Measurements from ENCODE around the gene PCYT2.

The PCYT2 gene

DNA sequence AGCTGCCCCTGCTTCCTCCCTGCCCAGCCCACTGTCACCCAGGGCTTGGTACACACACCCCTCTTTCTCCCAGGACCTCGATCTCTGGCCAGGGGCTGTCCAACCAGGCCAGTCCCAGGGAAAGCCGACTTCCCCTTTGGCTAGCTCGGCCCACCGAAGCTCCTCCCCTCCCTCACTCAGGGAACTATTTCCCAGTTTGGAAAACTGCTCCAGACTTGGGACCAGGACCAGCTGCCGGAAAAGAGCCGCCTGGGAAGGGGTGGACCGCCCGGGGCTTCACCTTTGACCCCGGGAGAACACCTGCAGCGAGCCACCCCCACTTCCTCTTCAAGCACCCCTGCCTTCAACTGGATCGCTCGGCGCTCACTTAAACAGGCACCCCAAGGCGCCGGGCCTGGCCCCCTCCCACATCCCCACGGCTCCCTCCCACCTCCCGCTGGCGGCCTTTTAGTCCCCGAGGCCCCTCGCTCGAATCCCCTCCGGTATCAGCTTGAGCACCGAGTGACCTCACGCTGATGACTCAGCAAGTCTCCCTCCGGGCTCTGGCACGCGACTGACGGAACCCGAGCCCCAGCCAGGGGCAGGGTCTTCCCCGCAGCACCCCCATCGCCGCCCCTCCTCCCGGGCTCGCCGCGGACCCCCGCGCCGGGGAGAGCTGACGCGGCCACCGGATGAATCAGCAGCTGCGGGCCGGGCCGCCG is 15.4 kb upstream of the PCYT2 start:
- peak; percentile 68 for ATAC-seq
- TF ChIP-seq ESRRG (CRISPR knock-in tag; IDR thresholded peaks at IDR 0.05) = no peak
- no peak for TF ChIP-seq BACH2 (CRISPR knock-in tag; IDR thresholded peaks at IDR 0.05; ENCODE audit: borderline replicate concordance)
- TF ChIP-seq, protein P1, sequence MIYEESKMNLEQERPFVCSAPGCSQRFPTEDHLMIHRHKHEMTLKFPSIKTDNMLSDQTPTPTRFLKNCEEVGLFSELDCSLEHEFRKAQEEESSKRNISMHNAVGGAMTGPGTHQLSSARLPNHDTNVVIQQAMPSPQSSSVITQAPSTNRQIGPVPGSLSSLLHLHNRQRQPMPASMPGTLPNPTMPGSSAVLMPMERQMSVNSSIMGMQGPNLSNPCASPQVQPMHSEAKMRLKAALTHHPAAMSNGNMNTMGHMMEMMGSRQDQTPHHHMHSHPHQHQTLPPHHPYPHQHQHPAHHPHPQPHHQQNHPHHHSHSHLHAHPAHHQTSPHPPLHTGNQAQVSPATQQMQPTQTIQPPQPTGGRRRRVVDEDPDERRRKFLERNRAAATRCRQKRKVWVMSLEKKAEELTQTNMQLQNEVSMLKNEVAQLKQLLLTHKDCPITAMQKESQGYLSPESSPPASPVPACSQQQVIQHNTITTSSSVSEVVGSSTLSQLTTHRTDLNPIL (CRISPR knock-in tag; IDR thresholded peaks at IDR 0.05; ENCODE audit: low read depth) = peak; percentile 42; the same call in 1 of the 2 replicates
- TF ChIP-seq TOX (CRISPR knock-in tag; IDR thresholded peaks at IDR 0.05; ENCODE audit: borderline replicate concordance) = no peak

DNA sequence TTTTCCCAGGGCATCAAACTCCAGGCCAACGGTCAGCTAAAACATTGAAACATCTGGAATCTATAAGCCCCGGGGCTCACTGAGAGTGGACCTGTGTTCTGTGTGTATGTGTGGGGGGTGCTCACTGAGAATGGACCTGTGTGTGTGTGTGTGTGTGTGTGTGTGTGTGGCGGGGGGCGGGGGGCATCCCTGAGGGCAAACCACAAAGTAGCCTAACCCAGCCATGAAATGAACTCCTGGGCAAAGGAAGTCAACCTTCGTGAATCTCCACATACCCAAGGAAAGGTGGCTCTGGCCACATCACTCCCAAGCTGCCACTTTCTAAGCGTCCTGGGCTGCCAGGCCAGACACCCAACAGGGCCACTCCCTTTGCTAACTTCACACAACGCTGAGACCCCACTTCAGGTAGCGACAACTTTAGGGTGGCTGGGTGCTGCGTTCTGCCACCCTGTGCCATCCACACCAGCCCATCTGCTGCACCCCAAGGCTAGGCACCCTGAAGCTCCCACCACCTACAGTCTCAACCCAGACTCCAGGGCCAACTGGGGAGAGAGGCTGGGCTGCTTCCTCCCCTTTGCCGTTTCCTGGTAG is 14.8 kb upstream of the PCYT2 start:
- no peak for TF ChIP-seq ISL1 (CRISPR knock-in tag; IDR thresholded peaks at IDR 0.05)
- TF ChIP-seq OSR1 (CRISPR knock-in tag; IDR thresholded peaks at IDR 0.05) = no peak
- no peak for TF ChIP-seq ZC3H10 (CRISPR knock-in tag; IDR thresholded peaks at IDR 0.05)
- TF ChIP-seq RARB (CRISPR knock-in tag; IDR thresholded peaks at IDR 0.05) = no peak
- TF ChIP-seq TCF4 (CRISPR knock-in tag; IDR thresholded peaks at IDR 0.05; ENCODE audit: borderline replicate concordance) = no peak
- TF ChIP-seq, protein P2, sequence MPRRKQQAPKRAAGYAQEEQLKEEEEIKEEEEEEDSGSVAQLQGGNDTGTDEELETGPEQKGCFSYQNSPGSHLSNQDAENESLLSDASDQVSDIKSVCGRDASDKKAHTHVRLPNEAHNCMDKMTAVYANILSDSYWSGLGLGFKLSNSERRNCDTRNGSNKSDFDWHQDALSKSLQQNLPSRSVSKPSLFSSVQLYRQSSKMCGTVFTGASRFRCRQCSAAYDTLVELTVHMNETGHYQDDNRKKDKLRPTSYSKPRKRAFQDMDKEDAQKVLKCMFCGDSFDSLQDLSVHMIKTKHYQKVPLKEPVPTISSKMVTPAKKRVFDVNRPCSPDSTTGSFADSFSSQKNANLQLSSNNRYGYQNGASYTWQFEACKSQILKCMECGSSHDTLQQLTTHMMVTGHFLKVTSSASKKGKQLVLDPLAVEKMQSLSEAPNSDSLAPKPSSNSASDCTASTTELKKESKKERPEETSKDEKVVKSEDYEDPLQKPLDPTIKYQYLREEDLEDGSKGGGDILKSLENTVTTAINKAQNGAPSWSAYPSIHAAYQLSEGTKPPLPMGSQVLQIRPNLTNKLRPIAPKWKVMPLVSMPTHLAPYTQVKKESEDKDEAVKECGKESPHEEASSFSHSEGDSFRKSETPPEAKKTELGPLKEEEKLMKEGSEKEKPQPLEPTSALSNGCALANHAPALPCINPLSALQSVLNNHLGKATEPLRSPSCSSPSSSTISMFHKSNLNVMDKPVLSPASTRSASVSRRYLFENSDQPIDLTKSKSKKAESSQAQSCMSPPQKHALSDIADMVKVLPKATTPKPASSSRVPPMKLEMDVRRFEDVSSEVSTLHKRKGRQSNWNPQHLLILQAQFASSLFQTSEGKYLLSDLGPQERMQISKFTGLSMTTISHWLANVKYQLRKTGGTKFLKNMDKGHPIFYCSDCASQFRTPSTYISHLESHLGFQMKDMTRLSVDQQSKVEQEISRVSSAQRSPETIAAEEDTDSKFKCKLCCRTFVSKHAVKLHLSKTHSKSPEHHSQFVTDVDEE (CRISPR knock-in tag; IDR thresholded peaks at IDR 0.05) = no peak
- no peak for TF ChIP-seq SNAI2 (CRISPR knock-in tag; IDR thresholded peaks at IDR 0.05)
- TF ChIP-seq, protein P1 (CRISPR knock-in tag; IDR thresholded peaks at IDR 0.05; ENCODE audit: low read depth) = no peak
- TF ChIP-seq, protein P3, sequence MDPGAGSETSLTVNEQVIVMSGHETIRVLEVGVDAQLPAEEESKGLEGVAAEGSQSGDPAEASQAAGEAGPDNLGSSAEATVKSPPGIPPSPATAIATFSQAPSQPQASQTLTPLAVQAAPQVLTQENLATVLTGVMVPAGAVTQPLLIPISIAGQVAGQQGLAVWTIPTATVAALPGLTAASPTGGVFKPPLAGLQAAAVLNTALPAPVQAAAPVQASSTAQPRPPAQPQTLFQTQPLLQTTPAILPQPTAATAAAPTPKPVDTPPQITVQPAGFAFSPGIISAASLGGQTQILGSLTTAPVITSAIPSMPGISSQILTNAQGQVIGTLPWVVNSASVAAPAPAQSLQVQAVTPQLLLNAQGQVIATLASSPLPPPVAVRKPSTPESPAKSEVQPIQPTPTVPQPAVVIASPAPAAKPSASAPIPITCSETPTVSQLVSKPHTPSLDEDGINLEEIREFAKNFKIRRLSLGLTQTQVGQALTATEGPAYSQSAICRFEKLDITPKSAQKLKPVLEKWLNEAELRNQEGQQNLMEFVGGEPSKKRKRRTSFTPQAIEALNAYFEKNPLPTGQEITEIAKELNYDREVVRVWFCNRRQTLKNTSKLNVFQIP (CRISPR knock-in tag; IDR thresholded peaks at IDR 0.05; ENCODE audit: borderline replicate concordance, low read depth) = no peak
- TF ChIP-seq BACH2 (CRISPR knock-in tag; IDR thresholded peaks at IDR 0.05; ENCODE audit: borderline replicate concordance) = no peak
- no peak for TF ChIP-seq GLIS3 (CRISPR knock-in tag; IDR thresholded peaks at IDR 0.05)
- TF ChIP-seq TOX (CRISPR knock-in tag; IDR thresholded peaks at IDR 0.05; ENCODE audit: borderline replicate concordance) = no peak
- no peak for TF ChIP-seq ZFP30 (CRISPR knock-in tag; IDR thresholded peaks at IDR 0.05)
- no peak for TF ChIP-seq CSDC2 (CRISPR knock-in tag; IDR thresholded peaks at IDR 0.05)
- TF ChIP-seq, protein P4, sequence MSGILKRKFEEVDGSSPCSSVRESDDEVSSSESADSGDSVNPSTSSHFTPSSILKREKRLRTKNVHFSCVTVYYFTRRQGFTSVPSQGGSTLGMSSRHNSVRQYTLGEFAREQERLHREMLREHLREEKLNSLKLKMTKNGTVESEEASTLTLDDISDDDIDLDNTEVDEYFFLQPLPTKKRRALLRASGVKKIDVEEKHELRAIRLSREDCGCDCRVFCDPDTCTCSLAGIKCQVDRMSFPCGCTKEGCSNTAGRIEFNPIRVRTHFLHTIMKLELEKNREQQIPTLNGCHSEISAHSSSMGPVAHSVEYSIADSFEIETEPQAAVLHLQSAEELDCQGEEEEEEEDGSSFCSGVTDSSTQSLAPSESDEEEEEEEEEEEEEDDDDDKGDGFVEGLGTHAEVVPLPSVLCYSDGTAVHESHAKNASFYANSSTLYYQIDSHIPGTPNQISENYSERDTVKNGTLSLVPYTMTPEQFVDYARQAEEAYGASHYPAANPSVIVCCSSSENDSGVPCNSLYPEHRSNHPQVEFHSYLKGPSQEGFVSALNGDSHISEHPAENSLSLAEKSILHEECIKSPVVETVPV (CRISPR knock-in tag; IDR thresholded peaks at IDR 0.05) = no peak
- no peak for TF ChIP-seq ARNTL (CRISPR knock-in tag; IDR thresholded peaks at IDR 0.05; ENCODE audit: borderline replicate concordance, low read depth)
- TF ChIP-seq, protein P5, sequence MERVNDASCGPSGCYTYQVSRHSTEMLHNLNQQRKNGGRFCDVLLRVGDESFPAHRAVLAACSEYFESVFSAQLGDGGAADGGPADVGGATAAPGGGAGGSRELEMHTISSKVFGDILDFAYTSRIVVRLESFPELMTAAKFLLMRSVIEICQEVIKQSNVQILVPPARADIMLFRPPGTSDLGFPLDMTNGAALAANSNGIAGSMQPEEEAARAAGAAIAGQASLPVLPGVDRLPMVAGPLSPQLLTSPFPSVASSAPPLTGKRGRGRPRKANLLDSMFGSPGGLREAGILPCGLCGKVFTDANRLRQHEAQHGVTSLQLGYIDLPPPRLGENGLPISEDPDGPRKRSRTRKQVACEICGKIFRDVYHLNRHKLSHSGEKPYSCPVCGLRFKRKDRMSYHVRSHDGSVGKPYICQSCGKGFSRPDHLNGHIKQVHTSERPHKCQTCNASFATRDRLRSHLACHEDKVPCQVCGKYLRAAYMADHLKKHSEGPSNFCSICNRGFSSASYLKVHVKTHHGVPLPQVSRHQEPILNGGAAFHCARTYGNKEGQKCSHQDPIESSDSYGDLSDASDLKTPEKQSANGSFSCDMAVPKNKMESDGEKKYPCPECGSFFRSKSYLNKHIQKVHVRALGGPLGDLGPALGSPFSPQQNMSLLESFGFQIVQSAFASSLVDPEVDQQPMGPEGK (CRISPR knock-in tag; IDR thresholded peaks at IDR 0.05; ENCODE audit: borderline replicate concordance) = no peak
- ATAC-seq = no peak

Data from SK-N-SH treated with all-trans-retinoic acid at 6 μM for 48 hours (cell line).